ENCODE data around the gene LIMS4. TPM values are rescaled to one million over a fixed set of nuclear protein-coding genes. Genes with fewer than 3 reads are reported as not detected.
"Not testable (repeated sequence)": the region's sequence is repeated elsewhere in the genome, so short reads cannot be mapped to it uniquely, and the experiment has no call there.

Gene LIMS4
- total RNA-seq, 4 donors from 2014 or later, result 0.21 to 0.57 (median 0.26) TPM; not detected in 1

DNA sequence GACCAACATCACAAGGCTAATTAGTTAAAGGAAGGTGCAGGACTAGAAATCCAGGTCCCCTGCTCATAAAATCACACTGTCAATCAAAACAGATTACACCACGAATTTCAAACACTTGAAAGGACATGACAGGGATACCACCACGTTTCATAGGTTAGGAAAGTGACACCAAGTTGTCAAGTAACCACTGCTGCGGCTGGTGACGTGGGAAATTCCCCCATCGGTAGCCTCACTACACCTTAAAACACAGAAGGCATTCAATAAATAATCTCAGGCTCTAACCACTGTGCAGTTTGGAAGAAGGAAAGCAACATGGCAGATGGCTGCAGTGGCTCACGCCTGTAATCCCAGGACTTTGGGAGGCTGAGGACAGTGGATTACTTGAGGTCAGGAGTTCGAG is 3.7 kb downstream of the LIMS4 start:
- intact Hi-C loops (cut with DNase I); H3K4me3 ChIP-seq; H3K27me3 ChIP-seq; H3K36me3 ChIP-seq; DNase-seq; H3K4me1 ChIP-seq; H3K27ac ChIP-seq; H3K9me3 ChIP-seq: not testable (repeated sequence)
- WGBS, 2 donors, result no CpG with 5 or more reads among the region's 7 CpGs

DNA sequence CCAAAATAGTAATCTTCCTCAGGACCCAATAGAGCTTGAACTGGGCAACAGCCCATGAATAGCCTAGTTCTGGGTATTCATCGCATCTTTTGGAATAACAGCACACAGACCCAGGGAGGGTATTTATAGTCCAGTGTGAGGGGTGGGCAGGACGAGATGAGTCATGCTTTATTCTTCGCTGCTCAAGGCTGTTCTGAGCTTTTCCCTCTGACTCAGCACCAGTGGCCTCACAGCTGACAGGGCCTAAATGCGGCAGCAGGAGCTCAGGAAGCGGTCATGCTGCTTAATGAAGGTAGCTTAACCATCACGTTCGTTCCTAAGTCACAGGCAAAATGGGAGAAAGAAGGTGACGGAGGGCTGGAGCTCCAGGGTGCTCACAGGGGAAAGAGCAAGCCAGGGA is 7.3 kb downstream of the LIMS4 start:
- H3K27ac ChIP-seq; intact Hi-C loops (cut with DNase I); H3K4me3 ChIP-seq; H3K4me1 ChIP-seq; H3K9me3 ChIP-seq; H3K27me3 ChIP-seq; H3K36me3 ChIP-seq; DNase-seq: not testable (repeated sequence)
- no CpG with 5 or more reads among the region's 8 CpGs for whole genome bisulfite sequencing, 2 donors

DNA sequence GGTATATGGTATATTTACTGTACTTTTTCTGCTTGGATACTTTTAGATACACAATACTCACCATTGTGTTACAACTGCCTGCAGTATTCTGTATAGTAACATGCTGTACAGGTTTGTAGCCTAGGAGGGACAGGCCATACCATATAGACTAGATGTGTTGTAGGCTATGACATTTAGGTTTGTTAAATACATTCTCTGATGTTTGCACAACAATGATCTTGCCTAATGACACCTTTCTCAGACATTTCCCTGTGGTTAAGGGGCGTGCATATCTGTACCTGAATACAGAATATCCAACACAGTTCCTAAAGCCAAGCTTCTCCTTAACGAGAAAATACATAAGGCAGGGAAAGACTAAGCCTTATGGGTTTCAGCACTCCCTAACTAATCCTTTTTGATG is 10.2 kb downstream of the LIMS4 start:
- H3K27ac ChIP-seq; H3K27me3 ChIP-seq; H3K4me1 ChIP-seq; H3K9me3 ChIP-seq; DNase-seq; H3K36me3 ChIP-seq; intact Hi-C loops (cut with DNase I); H3K4me3 ChIP-seq: not testable (repeated sequence)
- WGBS, 2 donors, result no CpG with 5 or more reads among the region's 2 CpGs

DNA sequence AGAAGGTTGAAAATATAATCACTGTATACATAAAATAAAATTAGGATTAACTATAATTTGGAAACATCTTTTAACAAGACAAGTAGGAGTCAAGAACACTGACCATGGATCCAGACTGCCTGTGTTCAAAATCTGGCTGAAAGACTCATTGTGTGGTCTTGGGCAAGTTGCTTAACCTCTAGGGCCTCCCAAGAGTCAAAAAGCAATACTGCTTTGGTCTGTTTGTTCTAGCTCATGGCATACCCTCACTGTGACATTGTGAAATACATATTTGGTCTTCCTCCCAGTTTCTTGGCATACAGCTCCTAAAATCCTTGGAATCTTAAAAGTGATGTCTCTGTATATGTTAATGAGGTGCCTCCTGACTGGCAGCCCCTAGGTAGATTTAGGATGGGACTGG is 12.3 kb downstream of the LIMS4 start:
- intact Hi-C loops (cut with DNase I); H3K27me3 ChIP-seq; H3K36me3 ChIP-seq; H3K4me1 ChIP-seq; H3K9me3 ChIP-seq; H3K27ac ChIP-seq; DNase-seq; H3K4me3 ChIP-seq: not testable (repeated sequence)

DNA sequence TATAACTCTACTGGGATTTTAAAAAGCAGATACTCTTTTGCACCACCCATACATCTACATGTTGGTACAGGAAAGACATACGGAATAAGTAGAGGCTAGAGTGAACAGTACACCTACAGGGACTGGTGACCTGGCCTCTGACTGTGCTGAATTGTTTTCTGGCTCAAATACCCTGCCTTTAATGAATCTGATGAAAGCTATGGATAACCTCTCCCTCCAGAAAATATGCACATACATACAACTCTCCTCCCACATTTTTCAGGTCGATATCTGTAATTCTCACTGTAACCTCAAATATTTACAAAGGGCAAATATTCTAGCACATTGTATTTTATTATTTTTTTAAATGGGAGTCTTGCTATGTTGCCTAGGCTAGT is 15.4 kb downstream of the LIMS4 start:
- H3K4me1 ChIP-seq; DNase-seq; H3K27me3 ChIP-seq; intact Hi-C loops (cut with DNase I); H3K4me3 ChIP-seq; H3K9me3 ChIP-seq; H3K27ac ChIP-seq; H3K36me3 ChIP-seq: not testable (repeated sequence)
- WGBS, 2 donors, result no CpG with 5 or more reads among the region's 2 CpGs

DNA sequence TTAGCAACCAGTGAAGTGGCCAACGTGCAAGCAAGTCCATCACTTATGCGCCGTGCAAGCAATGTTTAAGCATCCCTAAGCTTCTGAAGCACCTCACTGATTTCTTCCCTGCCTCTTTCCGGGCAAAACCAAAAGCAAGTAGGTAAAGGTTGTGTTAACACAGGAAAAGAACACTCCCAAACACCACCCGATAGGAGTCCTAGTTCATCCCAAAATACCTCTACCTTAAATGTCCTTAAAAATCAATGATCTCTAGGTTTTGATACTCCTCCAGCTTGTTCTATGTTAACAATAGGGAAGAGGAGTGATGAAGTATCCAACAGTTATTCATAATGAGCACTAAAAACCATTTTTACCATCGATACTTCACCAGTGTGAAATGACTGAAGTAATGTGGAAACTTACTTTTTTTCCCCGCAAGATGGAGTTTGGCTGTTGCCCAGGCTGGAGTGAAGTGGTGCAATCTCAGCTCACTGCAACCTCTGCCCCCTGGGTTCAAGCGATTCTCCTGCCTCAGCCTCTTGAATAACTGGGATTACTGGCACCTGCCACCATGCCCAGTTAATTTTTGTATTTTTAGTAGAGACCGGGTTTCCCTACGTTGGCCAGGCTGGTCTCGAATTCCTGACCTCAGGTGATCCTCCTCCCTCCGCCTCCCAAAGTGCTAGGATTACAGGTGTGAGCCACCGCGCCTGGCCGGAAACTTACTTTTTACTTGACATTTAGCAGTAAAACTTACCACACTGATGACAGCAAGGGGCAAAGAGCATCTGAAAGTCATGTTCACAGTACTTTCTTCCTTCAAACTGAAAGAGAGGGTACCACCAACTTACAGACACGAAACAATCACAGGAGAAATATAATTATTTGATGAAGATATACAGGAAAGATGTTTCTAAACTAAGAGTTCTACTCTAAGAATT is 16.1 kb downstream of the LIMS4 start:
- H3K36me3 ChIP-seq; intact Hi-C loops (cut with DNase I); H3K4me1 ChIP-seq; H3K27me3 ChIP-seq; H3K9me3 ChIP-seq; H3K27ac ChIP-seq; H3K4me3 ChIP-seq; DNase-seq: not testable (repeated sequence)
- WGBS, 2 donors, result no CpG with 5 or more reads among the region's 16 CpGs

DNA sequence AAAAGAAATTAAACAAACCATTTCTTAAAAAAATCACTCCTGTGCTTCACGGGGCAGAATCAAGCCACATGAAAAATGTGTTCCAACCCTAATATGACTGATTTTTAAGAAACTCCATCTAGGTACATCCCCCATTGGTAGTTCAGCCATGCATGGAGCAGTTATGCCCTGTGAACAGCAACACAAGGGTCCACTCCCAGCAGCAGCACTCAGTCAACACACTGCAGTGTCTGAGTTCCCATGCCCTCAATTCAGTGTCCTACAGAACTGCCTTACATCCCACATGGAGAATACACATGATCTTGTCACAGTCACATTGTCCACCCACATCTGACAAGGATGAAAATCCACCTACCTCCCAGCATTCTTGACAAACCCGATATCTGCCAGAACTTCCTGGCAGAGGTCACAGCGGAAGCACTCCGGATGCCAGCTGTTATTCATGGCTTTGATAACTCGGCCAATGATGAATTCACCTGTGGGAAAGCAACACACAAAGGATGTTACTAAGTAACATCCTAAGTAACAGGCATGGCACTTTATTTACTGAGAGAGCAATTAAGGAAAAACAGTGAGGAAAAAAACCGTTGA is 17.4 kb downstream of the LIMS4 start:
- H3K27ac ChIP-seq; H3K4me3 ChIP-seq; intact Hi-C loops (cut with DNase I); DNase-seq; H3K36me3 ChIP-seq; H3K27me3 ChIP-seq; H3K4me1 ChIP-seq; H3K9me3 ChIP-seq: not testable (repeated sequence)
- WGBS, 2 donors, result no CpG with 5 or more reads among the region's 6 CpGs

DNA sequence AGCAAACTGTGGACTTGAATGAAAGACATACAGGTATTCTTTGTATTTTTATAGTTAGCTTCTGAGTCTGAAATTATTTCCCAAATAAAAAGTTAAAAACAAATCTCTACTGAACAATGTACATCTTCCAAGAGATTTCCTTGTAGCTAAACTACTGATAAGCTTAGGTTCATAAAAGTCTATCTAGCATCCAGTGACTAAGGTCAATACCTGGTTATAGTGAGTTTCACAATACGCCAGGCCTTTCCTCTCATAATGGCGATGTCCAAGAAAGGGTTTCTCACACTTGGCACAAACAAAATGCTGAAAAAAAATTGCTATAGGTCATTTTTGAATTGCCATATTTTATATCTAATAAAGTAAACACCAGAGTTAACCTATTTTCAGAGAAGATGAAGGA is 21.7 kb downstream of the LIMS4 start:
- no CpG with 5 or more reads among the region's 2 CpGs for WGBS, 2 donors
- DNase-seq; H3K27ac ChIP-seq; intact Hi-C loops (cut with DNase I); H3K9me3 ChIP-seq; H3K36me3 ChIP-seq; H3K4me1 ChIP-seq; H3K4me3 ChIP-seq; H3K27me3 ChIP-seq: not testable (repeated sequence)

DNA sequence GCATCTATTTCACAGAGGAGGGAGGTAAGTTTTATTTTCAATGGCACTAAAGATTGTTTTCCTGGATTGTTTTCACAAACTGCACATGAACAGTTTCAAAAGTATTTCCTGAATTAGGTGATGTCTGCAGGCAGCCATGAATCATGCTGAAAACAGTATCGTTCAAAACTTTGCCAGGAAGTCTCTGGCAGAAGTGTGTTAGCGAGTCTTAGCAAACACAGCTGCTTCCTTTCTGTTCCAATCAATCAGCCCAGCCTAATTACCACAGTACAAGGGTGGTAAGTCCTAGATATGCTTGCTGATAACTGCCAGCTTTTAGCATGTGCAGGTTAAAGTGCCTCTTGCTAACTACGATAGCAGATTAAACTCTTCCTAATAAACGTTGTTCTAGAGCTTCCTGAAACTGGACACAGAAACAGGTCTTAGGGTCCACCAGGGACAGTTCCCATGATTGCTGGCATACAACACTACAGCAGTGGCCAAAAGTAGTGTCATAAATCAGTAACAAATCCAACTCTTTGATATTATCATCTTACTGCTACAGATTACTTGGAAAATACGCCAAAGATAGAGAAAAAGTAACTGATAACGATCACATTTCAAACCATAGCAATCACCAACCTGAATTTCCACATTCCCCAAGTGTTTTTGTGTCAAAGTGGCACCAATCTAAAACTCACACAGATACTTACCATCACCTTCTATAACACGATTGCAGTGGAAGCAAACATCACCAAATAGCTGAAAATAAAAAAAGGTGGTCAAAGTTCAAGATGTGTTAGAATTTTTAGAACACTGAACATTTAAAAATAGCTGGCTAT is 23.3 kb downstream of the LIMS4 start:
- H3K36me3 ChIP-seq; H3K9me3 ChIP-seq; DNase-seq; H3K27me3 ChIP-seq; intact Hi-C loops (cut with DNase I); H3K4me3 ChIP-seq; H3K27ac ChIP-seq; H3K4me1 ChIP-seq: not testable (repeated sequence)
- no CpG with 5 or more reads among the region's 7 CpGs for WGBS, 2 donors

DNA sequence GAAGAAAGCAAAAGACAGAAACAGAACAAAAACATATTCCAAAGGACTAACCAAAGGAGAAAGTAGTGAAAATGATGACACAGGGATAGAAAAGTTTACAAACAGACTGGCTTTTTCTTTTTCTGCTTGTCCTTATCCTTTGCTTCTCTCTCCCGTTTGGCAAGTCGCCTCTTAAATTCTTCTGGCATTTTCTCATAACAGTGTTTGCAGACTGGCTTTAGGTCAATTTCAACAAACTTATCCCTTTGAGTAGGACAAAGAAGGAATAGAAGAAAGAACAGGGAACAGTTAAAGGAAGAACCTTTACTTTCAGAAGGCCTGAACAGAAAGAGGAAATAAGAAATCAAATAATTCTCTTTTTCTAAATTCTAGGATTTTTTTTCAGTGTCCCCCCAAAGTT is 26.0 kb downstream of the LIMS4 start:
- H3K4me1 ChIP-seq; H3K27ac ChIP-seq; H3K4me3 ChIP-seq; H3K9me3 ChIP-seq; intact Hi-C loops (cut with DNase I); H3K27me3 ChIP-seq; DNase-seq; H3K36me3 ChIP-seq: not testable (repeated sequence)
- WGBS, 2 donors, result no CpG with 5 or more reads among the region's 2 CpGs

DNA sequence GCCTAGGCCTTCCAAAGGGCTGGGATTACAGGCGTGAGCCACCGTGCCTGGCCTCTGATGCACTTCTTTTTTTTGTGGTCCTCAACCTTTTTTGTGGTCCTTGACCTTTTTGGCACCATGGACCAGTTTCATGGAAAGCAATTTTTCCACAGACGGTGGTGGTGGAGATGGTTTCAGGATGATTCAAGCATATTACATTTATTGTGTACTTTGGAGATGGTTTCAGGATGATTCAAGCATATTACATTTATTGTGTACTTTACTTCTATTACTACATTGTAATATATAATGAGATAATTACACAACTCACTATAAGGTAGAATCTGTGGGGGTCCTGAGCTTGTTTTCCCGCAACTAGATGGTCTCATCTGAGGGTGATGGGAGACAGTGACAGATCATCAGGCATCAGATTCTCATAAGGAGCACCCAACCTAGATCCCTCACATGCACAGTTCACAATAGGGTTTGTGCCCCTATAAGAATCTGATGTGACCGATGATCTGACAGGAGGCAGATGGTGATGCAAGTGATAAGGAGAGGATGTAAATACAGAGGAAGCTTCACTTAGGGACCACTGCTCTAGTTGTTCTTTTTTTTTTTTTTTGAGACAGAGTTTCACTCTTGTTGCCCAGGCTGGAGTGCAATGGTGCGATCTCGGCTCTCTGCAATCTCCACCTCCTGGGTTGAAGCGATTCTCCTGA is 29.2 kb downstream of the LIMS4 start:
- DNase-seq; H3K4me3 ChIP-seq; H3K27me3 ChIP-seq; intact Hi-C loops (cut with DNase I); H3K9me3 ChIP-seq; H3K4me1 ChIP-seq; H3K27ac ChIP-seq; H3K36me3 ChIP-seq: not testable (repeated sequence)
- WGBS, 2 donors, result no CpG with 5 or more reads among the region's 8 CpGs

DNA sequence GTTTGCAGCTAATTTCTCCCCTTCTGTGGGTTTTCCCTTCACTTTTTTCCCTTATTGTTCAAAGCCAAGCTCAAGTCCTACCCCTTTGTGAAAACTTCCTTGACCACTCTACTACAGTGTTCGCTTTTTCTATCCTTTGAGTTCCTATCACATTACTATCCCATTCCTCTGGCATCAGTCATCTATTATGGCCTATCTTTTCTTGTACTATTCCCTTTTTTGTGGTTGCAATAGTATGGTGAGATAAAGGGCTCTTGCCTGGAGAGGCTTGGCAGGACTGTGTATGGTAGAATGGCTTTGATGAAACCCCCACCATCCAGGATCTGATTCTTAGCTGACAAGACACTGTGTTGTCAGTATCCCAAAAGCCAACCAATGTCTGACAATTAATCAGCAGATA is 30.7 kb downstream of the LIMS4 start:
- intact Hi-C loops (cut with DNase I); H3K36me3 ChIP-seq; H3K4me3 ChIP-seq; H3K27me3 ChIP-seq; DNase-seq; H3K9me3 ChIP-seq; H3K27ac ChIP-seq; H3K4me1 ChIP-seq: not testable (repeated sequence)
- WGBS, 2 donors, result no CpG with 5 or more reads among the region's 1 CpG

DNA sequence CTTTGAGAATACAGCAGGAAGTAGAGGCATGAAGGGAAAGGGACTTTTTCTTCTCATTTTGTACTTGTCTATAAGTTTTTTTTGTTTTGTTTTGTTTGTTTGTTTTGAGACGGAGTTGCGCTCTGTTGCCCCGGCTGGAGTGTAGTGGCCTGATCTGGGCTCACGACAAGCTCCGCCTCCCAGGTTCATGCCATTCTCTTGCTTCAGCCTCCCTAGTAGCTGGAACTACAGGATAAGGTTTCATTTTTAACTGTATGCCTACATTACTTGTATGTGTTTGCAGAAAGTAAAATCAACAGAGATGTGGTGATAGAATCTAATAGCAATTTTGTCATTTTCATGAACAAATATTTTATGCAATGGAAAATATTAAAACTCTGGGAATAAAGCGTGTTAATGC is 38.1 kb downstream of the LIMS4 start:
- H3K27ac ChIP-seq; H3K4me3 ChIP-seq; H3K9me3 ChIP-seq; intact Hi-C loops (cut with DNase I); H3K27me3 ChIP-seq; DNase-seq; H3K4me1 ChIP-seq; H3K36me3 ChIP-seq: not testable (repeated sequence)
- no CpG with 5 or more reads among the region's 6 CpGs for WGBS, 2 donors
